ENCODE data around the gene FCHO1.

The FCHO1 gene

DNA sequence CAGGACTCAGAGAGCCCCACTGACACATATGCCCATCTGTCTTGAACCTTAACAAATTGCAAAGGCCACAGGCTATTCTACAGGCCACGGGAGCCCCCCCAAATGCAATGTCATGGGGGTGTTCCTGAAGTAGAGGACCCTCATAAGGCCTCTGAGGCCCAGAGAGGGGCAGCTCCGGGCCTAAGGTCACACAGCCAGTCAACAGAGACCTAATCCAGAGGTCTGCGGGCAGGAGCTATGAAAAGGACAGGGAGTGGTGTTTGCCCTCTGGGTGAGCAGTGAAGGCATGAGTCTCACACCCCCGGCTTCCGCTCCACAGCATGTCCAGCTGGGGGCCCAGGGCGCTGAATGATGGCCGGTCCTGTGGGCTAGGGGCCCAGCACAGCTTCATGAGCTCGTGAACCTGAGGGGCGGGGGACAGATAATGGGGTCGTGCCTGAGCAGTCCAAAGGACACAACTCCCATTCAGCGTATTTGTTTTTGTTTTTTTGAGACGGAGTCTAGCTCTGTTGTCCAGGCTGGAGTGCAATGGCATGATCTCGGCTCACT is 75.3 kb downstream of the FCHO1 start:
- no peak for DNase-seq (ENCODE audit: low read depth in 1 of 2, low spot score in 1 of 2)
- H3K27me3 ChIP-seq (ENCODE audit: insufficient read depth, poor library complexity, severe bottlenecking), result no peaks in the 10 kb centered on the region
- TF ChIP-seq, protein P1, sequence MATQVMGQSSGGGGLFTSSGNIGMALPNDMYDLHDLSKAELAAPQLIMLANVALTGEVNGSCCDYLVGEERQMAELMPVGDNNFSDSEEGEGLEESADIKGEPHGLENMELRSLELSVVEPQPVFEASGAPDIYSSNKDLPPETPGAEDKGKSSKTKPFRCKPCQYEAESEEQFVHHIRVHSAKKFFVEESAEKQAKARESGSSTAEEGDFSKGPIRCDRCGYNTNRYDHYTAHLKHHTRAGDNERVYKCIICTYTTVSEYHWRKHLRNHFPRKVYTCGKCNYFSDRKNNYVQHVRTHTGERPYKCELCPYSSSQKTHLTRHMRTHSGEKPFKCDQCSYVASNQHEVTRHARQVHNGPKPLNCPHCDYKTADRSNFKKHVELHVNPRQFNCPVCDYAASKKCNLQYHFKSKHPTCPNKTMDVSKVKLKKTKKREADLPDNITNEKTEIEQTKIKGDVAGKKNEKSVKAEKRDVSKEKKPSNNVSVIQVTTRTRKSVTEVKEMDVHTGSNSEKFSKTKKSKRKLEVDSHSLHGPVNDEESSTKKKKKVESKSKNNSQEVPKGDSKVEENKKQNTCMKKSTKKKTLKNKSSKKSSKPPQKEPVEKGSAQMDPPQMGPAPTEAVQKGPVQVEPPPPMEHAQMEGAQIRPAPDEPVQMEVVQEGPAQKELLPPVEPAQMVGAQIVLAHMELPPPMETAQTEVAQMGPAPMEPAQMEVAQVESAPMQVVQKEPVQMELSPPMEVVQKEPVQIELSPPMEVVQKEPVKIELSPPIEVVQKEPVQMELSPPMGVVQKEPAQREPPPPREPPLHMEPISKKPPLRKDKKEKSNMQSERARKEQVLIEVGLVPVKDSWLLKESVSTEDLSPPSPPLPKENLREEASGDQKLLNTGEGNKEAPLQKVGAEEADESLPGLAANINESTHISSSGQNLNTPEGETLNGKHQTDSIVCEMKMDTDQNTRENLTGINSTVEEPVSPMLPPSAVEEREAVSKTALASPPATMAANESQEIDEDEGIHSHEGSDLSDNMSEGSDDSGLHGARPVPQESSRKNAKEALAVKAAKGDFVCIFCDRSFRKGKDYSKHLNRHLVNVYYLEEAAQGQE (IDR thresholded peaks at IDR 0.05; ENCODE audit: insufficient replicate concordance, low read depth), result no peak
- TF ChIP-seq SPI1 (IDR thresholded peaks at IDR 0.05; ENCODE audit: borderline replicate concordance, low read depth) (no peak), POLR2AphosphoS5 (IDR thresholded peaks at IDR 0.05; ENCODE audit: low read depth) (no peak), GABPA (IDR thresholded peaks at IDR 0.05; ENCODE audit: low read depth) (no peak)
- TF ChIP-seq, protein P2, sequence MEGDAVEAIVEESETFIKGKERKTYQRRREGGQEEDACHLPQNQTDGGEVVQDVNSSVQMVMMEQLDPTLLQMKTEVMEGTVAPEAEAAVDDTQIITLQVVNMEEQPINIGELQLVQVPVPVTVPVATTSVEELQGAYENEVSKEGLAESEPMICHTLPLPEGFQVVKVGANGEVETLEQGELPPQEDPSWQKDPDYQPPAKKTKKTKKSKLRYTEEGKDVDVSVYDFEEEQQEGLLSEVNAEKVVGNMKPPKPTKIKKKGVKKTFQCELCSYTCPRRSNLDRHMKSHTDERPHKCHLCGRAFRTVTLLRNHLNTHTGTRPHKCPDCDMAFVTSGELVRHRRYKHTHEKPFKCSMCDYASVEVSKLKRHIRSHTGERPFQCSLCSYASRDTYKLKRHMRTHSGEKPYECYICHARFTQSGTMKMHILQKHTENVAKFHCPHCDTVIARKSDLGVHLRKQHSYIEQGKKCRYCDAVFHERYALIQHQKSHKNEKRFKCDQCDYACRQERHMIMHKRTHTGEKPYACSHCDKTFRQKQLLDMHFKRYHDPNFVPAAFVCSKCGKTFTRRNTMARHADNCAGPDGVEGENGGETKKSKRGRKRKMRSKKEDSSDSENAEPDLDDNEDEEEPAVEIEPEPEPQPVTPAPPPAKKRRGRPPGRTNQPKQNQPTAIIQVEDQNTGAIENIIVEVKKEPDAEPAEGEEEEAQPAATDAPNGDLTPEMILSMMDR (IDR thresholded peaks at IDR 0.05; ENCODE audit: insufficient read depth, low read length), result no peak
- no peak overlapping the region for H3K4me3 ChIP-seq (replicated peaks; ENCODE audit: insufficient read depth, low read length)
- H3K27ac ChIP-seq (replicated peaks), result no peak overlapping the region

DNA sequence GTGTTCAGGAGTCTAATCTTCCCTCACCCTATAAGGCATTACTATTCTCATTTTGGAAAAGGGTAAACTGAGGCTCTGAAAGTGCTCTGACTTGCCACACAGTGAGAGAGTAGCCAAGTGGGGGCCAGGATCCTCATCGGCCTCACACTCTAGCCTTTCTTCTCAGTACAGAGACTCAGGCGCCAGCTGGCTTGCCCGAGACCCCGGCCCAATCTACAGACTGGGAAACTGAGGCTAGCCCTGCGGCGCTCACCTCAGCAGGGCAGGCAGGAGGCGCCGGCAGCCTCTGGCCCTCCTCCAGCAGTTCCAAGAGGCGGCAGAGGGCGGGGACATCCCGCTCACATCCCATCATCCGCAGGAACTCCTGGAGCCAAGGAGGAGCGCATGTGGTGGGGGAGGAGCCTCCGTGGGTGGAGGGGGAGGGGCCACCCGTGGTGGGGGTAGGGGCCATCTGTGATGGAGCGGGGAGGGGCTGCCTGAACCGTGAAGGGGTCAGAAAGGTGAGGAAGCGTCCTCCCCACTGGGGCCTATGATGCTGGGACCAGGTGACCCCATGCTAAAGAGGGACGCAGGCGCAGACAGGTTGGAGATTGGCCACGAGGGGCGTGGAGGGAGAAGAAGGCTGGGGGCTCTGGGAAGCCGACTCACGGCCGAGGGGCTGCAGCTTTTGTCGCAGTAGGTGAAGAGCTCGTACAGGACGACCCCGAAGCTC is 78.7 kb downstream of the FCHO1 start:
- DNase-seq (ENCODE audit: low read depth in 1 of 2, low spot score in 1 of 2), result no peak
- Histone ChIP-seq H3K4me3 (replicated peaks; ENCODE audit: insufficient read depth, low read length) (no peak overlapping the region), H3K27ac (replicated peaks) (no peak overlapping the region), H3K27me3 (ENCODE audit: insufficient read depth, poor library complexity, severe bottlenecking) (no peaks in the 10 kb centered on the region)
- TF ChIP-seq POLR2AphosphoS5 (IDR thresholded peaks at IDR 0.05; ENCODE audit: low read depth), result no peak
- TF ChIP-seq, protein P2 (IDR thresholded peaks at IDR 0.05; ENCODE audit: insufficient read depth, low read length), result no peak
- no peak for TF ChIP-seq GABPA (IDR thresholded peaks at IDR 0.05; ENCODE audit: low read depth)
- TF ChIP-seq, protein P1 (IDR thresholded peaks at IDR 0.05; ENCODE audit: insufficient replicate concordance, low read depth), result no peak
- no peak for TF ChIP-seq SPI1 (IDR thresholded peaks at IDR 0.05; ENCODE audit: borderline replicate concordance, low read depth)

DNA sequence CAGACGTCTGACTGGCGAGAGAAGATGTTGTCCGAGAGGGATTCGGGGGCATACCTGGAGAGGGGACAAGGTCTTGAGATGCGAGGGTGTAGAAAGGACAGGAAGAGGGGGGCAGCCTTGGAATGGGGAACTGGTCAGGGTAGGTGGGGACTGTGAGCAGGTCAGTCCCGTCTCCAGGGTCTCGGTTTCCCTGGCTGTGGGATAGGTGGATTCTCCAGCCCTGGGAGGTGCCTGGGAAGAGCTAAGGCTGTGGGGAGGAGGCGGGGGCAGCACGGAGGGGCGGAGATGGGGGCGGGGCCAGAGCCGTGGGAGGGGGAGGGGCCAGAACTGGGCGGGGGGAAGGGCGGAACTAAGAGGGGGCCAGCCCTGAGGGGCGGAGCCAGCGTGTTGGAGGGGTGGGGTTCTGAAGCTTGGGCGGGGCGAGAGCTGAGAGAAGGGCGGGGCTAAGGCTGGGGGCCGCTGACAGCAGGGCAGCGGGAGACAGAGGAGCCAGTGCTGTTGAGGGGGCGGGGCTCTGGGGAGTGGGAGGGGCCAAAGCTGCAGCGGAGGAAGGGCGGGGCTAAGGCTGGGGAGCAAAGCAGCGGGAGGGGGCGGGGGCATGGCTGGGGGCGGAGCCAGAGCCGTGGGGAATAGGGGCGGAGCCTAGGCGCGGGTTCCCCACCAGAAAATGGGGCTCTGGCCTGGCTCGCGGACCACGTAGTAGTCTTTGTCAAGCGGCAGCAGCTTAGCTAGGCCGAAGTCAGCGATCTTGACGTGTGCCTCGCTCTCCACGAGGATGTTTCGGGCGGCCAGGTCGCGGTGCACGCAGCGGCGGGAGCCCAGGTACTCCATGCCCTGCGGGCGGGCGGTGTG is 79.5 kb downstream of the FCHO1 start:
- Histone ChIP-seq H3K27me3 (ENCODE audit: insufficient read depth, poor library complexity, severe bottlenecking) (no peaks in the 10 kb centered on the region), H3K27ac (replicated peaks) (no peak overlapping the region), H3K4me3 (replicated peaks; ENCODE audit: insufficient read depth, low read length) (no peak overlapping the region)
- TF ChIP-seq, protein P1 (IDR thresholded peaks at IDR 0.05; ENCODE audit: insufficient replicate concordance, low read depth), result no peak
- TF ChIP-seq POLR2AphosphoS5 (IDR thresholded peaks at IDR 0.05; ENCODE audit: low read depth), result no peak
- TF ChIP-seq, protein P2 (IDR thresholded peaks at IDR 0.05; ENCODE audit: insufficient read depth, low read length), result no peak
- no peak for TF ChIP-seq SPI1 (IDR thresholded peaks at IDR 0.05; ENCODE audit: borderline replicate concordance, low read depth)
- no peak for TF ChIP-seq GABPA (IDR thresholded peaks at IDR 0.05; ENCODE audit: low read depth)
- DNase-seq (ENCODE audit: low read depth in 1 of 2, low spot score in 1 of 2), result no peak

Measured in HL-60 (cell line).